Fibroblast of mammary gland (primary cell): Measurements from ENCODE around the gene FASLG.

Experiments used
- DNase-seq: peaks from one replicate; pipeline ENCODE4 v3.0.0-alpha.2; 2010; ENCODE audit warnings: low read depth
- H3K4me3 ChIP-seq: 2 replicates; pipeline ENCODE4 v1.5.1; 2011; ENCODE audit warnings: low read depth, mild to moderate bottlenecking, low read length, moderate library complexity; ENCODE audit not compliant: control insufficient read depth
- CTCF ChIP-seq: conservative IDR thresholded peaks from 2 replicates; pipeline ENCODE4 v1.5.1; 2011; ENCODE audit warnings: low read depth, low read length, inconsistent platforms; ENCODE audit not compliant: control insufficient read depth, insufficient read depth

FASLG gene

DNA sequence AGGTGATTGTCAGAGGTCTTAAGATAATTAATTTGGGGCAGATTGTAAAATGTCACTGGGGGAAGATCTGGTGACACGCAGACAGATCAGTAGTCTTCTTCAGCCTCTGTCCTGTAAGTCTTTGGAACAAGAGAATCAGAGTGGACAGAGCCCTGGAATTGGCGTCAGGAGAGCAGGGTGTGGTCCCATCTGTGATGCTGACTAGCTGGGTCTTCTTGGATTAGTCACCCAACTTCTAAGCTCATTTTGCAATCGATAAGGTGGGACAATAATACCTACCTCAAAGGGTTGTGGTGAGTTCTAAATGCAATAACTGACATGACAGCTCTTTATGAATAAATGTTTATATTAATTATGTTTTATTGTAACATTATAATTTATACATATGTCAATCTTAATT is 4.8 kb downstream of the FASLG start:
- no peak overlapping the region for H3K4me3 ChIP-seq
- no peak for TF ChIP-seq CTCF
- peak; percentile 76 for DNase-seq

- H3K4me3 ChIP-seq = no peak overlapping the region
- no peak for DNase-seq
- no peak for TF ChIP-seq CTCF
Observed at GRCh38 chr1:172668097-172668496, 9.2 kb downstream of the FASLG start.

- DNase-seq = no peak
- H3K4me3 ChIP-seq = no peak overlapping the region
- TF ChIP-seq CTCF = no peak
Observed at GRCh38 chr1:172669011-172669410, 10.1 kb downstream of the FASLG start.

GRCh38 chr1:172670316-172670715 is 11.4 kb downstream of the FASLG start:
- DNase-seq = no peak
- H3K4me3 ChIP-seq = no peak overlapping the region
- TF ChIP-seq CTCF = no peak

- no peak overlapping the region for H3K4me3 ChIP-seq
- no peak for TF ChIP-seq CTCF
- DNase-seq = no peak
Observed at GRCh38 chr1:172670791-172671190, 11.9 kb downstream of the FASLG start.

- no peak overlapping the region for H3K4me3 ChIP-seq
- DNase-seq = no peak
- TF ChIP-seq CTCF = no peak
Observed at GRCh38 chr1:172671591-172671990, 12.7 kb downstream of the FASLG start.

- DNase-seq = no peak
- TF ChIP-seq CTCF = no peak
- no peak overlapping the region for H3K4me3 ChIP-seq
Observed at GRCh38 chr1:172672720-172673119, 13.8 kb downstream of the FASLG start.
